Ectodermal cell (in vitro differentiated cells): ENCODE results near the gene RAB34.
A peak's percentile ranks its signal among the peaks of the same experiment; 100 is the strongest.

ENCODE experiments used
- H3K27ac ChIP-seq: 2 replicates; pipeline ENCODE4 v1.7.0; 2013; ENCODE audit warnings: mild to moderate bottlenecking, low read depth, low read length; ENCODE audit not compliant: insufficient read depth, poor library complexity, severe bottlenecking
- H3K27me3 ChIP-seq: 2 replicates; pipeline ENCODE4 v1.7.0; 2013; ENCODE audit warnings: mild to moderate bottlenecking, low read length; ENCODE audit not compliant: insufficient read depth, control insufficient read depth, poor library complexity, severe bottlenecking
- H3K36me3 ChIP-seq: one replicate; pipeline ENCODE4 v1.7.0; 2013; ENCODE audit warnings: low read length; ENCODE audit not compliant: control insufficient read depth, insufficient read depth
- H3K4me1 ChIP-seq: one replicate; pipeline ENCODE4 v1.7.0; 2013; ENCODE audit warnings: low read length; ENCODE audit not compliant: control insufficient read depth, insufficient read depth
- H3K4me3 ChIP-seq: 2 replicates; pipeline ENCODE4 v1.7.0; 2013; ENCODE audit warnings: low read depth, low read length, control low read depth; ENCODE audit not compliant: insufficient read depth
- H3K9me3 ChIP-seq: 2 replicates; pipeline ENCODE4 v1.7.0; 2013; ENCODE audit warnings: mild to moderate bottlenecking, low read length, moderate library complexity; ENCODE audit not compliant: control insufficient read depth
- WGBS, 2 experiments: methylation state at CpG; one replicate each; pipeline ENCODE4 v1.1.7; 2013; ENCODE audit warnings: missing lambda C conversion rate in 2 of 2; 5-methylcytosine and 5-hydroxymethylcytosine counted together

Gene RAB34

DNA sequence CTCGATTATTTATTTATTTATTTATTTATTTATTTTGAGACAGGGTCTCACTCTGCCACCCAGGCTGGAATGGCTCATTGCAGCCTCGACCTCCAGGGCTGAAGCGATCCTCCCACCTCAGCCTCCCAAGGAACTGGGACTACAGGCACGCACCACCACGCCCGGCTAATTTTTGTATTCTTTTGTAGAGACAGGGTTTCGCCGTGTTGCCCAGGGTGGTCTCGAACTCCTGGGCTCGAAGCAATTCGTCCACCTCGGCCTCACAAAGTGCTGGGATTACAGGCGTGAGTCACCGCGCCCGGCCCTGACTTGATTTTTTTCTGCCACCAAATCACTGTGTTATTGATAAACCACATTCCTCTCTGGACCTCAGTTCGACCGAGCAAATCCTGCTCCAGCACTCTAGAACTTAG lies 1.4 kb upstream of the RAB34 start:
- Histone ChIP-seq H3K4me1 (peaks cover 36% of the 10 kb centered on the region), H3K27ac (peak overlapping the region; percentile 84), H3K27me3 (no peaks in the 10 kb centered on the region), H3K36me3 (peaks cover 40% of the 10 kb centered on the region), H3K9me3 (no peaks in the 10 kb centered on the region), H3K4me3 (peak overlapping the region; percentile 99)
- 32% methylated on average over 17 of the region's 18 CpGs for WGBS, 2 experiments

DNA sequence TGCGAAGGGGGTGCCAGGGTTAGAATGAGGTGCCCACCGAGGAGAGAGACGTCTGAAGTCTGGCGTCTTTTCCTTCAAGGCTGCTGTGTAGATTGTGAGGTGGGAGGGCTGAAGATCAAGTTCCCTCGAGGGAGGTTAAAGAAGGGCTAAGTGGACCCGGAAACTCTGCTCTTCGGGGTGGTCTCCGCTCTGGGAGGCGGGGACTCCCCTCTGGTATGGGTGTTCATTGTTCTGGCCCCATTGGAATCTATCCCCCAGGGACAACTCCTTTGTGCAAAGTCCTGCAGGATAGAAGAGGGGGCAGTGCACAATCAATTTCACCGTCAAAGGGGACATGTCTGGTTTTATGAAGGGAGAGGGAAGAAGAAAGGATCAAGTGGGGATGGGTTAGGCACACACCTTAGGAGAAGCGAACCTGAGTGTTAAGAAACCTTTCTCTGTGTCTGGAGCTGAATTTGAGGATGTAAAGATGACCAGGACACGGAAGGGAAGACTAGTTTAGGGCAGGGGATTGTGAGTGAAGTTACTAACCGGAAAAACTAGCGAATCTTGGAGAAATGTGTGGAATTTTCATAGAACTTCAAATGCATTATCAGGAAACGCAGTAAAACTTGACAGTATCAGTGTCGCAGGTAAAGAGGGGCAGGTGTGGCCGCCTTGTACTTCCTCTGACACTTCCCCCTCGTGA lies 809 bp upstream of the RAB34 start:
- WGBS, 2 experiments = 7 to 11% methylated on average over 16 to 17 of the region's 18 CpGs
- Histone ChIP-seq H3K27me3 (no peaks in the 10 kb centered on the region), H3K4me1 (peaks cover 36% of the 10 kb centered on the region), H3K4me3 (peak overlapping the region; percentile 93), H3K36me3 (peaks cover 37% of the 10 kb centered on the region), H3K27ac (peak overlapping the region; percentile 87), H3K9me3 (no peaks in the 10 kb centered on the region)

DNA sequence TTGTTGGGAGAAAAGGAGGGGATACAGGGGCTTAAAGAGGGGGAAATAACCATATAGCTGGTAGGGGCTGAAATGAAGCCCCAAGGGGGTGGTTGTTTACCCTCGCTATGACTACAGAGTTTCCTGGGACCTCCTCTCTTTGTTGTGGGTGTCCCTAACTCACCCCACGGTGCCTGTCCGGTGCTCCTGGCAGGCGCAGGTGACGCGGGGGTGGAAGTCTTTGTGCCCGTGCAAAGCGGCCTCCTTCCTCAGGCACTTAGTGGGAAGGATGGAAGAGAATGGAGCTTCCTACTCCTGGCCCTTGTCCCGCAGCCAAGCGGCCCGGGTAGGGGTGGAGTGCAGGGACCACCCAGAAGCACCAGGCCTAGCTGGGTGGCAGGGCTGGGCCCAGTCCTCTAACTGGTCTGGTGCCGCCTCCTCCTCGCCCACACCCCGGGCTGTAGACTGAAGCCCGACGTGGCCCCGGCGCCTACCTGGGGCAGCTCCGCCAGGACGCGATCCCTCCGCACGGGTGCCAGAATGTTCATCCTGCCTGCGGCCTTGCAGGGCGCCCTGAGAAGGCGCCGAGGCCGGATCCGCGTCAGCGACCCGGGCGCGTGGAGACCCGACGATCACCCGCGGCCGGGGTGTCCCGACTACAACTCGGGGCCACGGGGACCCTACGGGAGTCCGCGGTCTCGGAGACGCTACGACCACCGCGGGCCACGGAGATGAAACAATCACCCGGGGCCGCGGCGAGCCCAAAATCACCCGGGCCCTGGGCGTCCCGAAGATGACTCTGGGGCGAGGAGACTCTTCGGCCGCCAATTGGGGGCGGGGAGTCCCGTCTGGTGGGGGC lies 709 bp downstream of the RAB34 start:
- Histone ChIP-seq H3K4me1 (peaks cover 28% of the 10 kb centered on the region), H3K4me3 (peak overlapping the region; percentile 93), H3K27me3 (no peaks in the 10 kb centered on the region), H3K9me3 (no peaks in the 10 kb centered on the region), H3K27ac (peak overlapping the region; percentile 87), H3K36me3 (peaks cover 22% of the 10 kb centered on the region)
- 1% methylated on average over 63 of the region's 63 CpGs for WGBS, 2 experiments

DNA sequence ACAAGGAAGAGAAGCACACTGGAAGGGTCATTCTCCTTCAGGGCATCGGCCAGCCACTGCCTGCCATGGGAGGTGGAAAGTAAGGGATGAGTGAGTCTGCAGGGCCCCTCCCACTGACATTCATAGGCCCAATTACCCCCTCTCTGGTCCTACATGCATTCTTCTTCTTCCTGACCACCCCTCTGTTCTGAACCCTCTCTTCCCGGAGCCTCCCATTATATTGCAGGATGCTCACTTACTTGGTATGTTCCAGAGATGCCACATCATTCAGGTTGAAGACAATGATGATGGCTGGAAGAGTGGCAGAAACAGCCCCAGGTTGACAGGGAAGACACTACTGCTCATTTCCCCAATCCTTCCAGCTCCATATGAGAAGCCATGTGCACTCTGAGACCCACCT lies 2.5 kb downstream of the RAB34 start:
- Histone ChIP-seq H3K27me3 (no peaks in the 10 kb centered on the region), H3K36me3 (peaks cover 14% of the 10 kb centered on the region), H3K9me3 (no peaks in the 10 kb centered on the region), H3K27ac (no peak overlapping the region), H3K4me1 (peaks cover 18% of the 10 kb centered on the region), H3K4me3 (no peak overlapping the region)
- 95 to 97% methylated on average over 2 of the region's 2 CpGs for WGBS, 2 experiments

DNA sequence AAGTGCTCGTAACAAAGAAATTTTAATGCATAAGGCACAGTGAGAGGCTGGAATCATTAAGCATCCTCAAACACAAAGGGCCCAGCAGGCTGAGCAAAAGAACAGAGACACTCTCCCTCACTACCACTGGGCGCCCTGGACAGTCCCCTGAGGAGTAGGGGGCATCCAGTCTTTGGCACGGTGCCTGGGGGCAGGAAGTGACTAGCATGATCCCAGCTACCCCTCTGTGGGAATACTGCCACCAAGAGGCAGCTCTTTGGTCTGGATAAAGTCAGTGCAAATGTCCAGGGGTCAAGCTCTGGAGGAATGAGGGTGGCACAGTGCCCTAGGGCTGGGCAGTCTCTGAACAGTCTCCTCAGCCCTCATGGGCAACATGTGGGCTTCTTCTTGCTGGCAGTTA lies 3.4 kb downstream of the RAB34 start:
- Histone ChIP-seq H3K36me3 (peaks cover 14% of the 10 kb centered on the region), H3K4me1 (peaks cover 18% of the 10 kb centered on the region), H3K27me3 (no peaks in the 10 kb centered on the region), H3K27ac (no peak overlapping the region), H3K9me3 (no peaks in the 10 kb centered on the region), H3K4me3 (no peak overlapping the region)
- WGBS, 2 experiments = 89 to 90% methylated on average over 3 of the region's 3 CpGs

DNA sequence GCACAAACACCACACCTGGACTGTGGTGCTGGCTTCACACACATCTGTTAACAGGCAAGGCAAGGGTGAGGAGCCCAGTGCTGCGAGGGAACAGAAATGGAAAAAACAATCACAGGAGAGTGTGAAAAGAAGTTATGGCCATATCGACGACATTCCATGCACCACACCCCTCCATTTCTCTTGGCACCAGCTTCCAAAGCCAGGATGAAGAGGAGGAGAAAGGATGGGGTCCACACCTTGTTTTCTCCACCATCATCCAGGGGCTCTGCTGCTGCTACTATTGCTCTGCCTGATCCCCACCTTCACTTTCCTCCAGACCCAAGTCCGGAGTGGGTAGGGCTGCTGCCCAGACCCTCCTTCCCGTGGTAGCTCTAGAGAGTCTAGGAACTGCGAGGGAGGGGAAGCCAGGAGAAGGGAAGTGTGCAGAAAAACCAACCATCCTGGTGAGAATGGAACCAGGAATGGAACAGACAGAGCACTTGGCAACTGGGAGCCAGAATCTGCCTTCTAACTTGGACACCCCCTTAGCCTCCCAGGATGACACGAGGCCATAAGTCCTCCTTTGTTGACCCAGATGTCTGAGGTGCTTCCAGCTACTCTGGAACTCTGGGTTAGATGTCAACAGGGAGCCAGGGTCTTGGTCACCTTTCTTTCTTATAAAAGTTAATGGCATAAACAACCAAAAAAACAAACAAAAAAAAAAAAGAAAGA lies 4.8 kb downstream of the RAB34 start:
- Histone ChIP-seq H3K36me3 (peaks cover 14% of the 10 kb centered on the region), H3K9me3 (no peaks in the 10 kb centered on the region), H3K4me1 (peaks cover 7% of the 10 kb centered on the region), H3K27ac (no peak overlapping the region), H3K4me3 (no peak overlapping the region), H3K27me3 (no peaks in the 10 kb centered on the region)
- WGBS, 2 experiments = 83 to 87% methylated on average over 7 of the region's 7 CpGs

DNA sequence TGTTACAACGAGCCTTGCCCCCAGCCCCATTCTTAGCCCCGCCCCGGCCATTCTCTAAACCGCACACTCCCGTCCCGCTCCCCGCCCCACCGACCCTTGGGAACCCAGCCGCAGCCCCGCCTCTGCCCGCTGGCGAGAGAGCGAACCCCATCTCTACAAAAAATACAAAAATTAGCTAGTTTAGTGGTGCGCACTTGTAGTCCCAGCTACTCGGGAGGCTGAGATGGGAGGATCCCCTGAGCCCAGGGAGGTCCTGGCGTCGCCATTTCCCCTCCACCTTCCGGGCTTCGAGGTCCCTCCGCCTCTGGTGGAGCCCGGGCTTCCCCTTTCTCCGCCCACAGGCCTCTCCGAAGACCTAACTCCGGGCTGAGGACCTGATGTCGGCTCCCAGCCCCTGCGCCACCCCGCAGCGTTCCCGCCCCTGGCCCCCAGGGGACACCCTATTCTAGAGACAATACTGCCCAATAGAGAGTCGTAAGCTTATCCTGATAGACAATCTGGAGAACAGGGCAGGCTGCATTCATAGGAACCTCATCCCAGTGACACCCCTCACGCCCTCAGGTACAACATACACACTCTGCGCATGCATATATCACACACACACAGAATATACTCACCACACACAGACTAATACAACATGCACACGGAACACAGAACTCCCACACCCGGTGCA lies 5.5 kb downstream of the RAB34 start:
- Histone ChIP-seq H3K36me3 (peaks cover 14% of the 10 kb centered on the region), H3K4me3 (peak overlapping the region; percentile 58), H3K4me1 (peaks cover 7% of the 10 kb centered on the region), H3K9me3 (no peaks in the 10 kb centered on the region), H3K27ac (peak overlapping the region; percentile 98), H3K27me3 (no peaks in the 10 kb centered on the region)
- 12% methylated on average over 34 of the region's 34 CpGs for WGBS, 2 experiments

DNA sequence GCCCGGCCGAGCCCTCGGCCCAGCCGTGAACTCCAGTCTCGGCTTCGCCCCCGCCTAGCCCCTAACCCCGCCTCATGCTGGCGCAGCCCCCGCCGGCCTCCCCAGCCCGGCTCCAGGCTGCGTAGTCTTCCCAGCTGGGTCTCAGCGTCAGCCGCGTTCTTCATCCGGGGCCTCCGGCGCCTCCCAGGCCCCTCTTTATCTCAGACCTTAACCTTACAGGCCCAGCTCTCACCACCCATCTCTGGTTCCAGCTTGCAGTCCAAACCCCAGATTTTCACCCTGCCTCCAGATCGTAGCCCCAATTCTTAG lies 6.0 kb downstream of the RAB34 start, which contains the start of gene PROCA1:
Gene PROCA1, minus strand, starts transcription at position 166 of the 309 bp plus-strand sequence. CDS start 228 bp downstream, outside the sequence.
- Histone ChIP-seq H3K4me1 (peaks cover 7% of the 10 kb centered on the region), H3K27ac (peak within 1 kb of the TSS; percentile 98), H3K36me3 (peaks cover 14% of the 10 kb centered on the region), H3K27me3 (no peaks in the 10 kb centered on the region), H3K9me3 (no peaks in the 10 kb centered on the region), H3K4me3 (peak within 1 kb of the TSS; percentile 58)
- 0 to 1% methylated on average over 20 of the region's 20 CpGs for WGBS, 2 experiments

DNA sequence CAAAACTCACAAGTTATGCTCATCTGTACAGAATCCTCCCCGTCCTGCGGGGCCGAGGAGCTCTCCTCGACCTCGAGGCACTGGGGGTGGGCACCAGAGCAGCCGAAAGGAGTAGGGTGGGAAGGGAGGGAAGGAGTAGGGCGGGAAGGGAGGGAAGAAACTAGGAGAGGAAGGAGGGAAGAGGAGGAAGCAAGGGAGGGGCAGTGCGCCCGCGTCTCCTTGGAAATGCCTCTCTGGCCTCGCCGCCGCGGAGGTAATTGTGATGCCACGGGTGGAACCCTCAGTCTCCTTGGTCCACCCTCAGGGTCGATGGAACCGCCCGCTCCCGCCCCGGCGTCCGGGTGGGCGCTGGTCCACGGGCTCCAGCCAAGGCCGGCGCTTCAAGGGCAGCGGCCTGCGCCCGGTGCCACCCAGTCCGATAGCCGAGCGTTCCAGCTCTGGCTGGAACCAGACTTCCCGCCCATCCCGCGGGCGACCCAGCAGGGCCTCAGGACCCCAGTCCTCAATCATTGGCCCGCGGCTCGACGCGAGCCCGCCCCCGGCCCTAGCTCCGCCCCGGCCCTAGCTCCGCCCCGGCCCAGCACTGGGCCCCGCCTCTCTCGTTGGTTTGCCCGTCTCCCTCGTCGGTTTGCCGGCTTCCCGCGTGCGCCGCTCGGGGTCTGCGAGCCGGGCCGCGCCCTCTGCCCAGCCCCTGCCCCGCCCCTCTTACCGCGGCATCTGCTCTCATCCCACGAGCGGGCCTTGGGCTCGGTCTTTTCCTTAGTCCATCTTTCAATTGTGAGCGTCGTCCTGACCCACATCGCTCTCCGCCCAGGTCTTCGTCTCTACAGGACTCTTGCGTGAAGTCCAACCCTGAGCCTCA lies 6.6 kb downstream of the RAB34 start:
- Histone ChIP-seq H3K36me3 (peaks cover 14% of the 10 kb centered on the region), H3K27me3 (no peaks in the 10 kb centered on the region), H3K27ac (peak overlapping the region; percentile 98), H3K9me3 (no peaks in the 10 kb centered on the region), H3K4me3 (peak overlapping the region; percentile 58), H3K4me1 (peaks cover 7% of the 10 kb centered on the region)
- WGBS, 2 experiments = 0% methylated on average over 74 of the region's 74 CpGs
